HuH-7.5 (cell line): ENCODE measurements around the gene VPS35L.

Experiments
- DNase-seq: peaks from one replicate; pipeline ENCODE4 v3.0.0; 2011; ENCODE audit warnings: low spot score

The VPS35L gene

GRCh38 chr16:19749571-19750080 lies 194.1 kb downstream of the VPS35L start:
- DNase-seq: no peak
